ENCODE data around the gene DLGAP1.
"Not testable (repeated sequence)": the region's sequence is repeated elsewhere in the genome, so short reads cannot be mapped to it uniquely, and the experiment has no call there.

The DLGAP1 gene

DNA sequence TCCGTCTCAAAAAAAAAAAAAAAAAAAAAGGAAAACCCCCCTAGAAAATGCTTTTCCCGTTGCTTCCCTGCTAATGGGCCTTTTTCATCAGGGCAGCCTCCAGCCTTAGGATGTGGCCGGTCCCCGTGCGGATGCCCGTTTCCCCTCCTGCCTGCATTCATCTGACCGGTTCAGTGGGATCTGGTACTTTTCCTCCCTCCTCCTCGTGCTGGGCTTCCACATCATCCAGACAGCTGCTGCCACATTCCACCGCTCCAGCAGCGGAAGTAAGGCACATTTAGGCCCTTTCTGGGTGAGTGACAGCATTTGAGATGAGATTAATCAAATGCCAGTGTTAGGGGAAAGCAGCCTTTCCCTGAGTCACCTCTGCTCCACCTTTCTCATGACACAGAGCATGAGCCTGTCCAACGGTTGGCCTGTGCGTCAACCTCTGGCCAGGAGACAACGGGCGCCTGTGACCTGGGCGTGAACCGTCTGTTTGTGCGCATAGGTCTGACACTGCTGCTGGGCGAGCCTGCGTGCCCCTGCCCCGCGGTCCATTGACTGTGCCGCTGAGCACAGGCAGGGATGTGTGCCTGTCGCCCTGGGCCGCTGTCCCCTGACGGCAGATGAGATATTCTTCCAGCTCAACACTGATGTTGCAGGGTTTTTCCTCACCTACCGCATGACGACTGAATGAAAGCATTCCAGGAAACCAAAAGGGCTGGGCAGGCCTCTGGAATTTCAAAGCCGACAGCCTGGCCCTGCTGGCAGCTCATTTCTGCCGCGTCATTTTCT, 831.1 kb downstream of the DLGAP1 start:
- DNase-seq: peak in 16 of 42 donors; percentile 12 to 53 (median 23)
- intact Hi-C loops (cut with DNase I): no loop called here

GRCh38 chr18:3620146-3621119, 834.7 kb downstream of the DLGAP1 start:
- intact Hi-C loops (cut with DNase I): no loop called here
- DNase-seq: no peak

- no peak for DNase-seq
- intact Hi-C loops (cut with DNase I): no loop called here
Observed at GRCh38 chr18:3619746-3620145, 835.4 kb downstream of the DLGAP1 start.

- no peak for DNase-seq
- intact Hi-C loops (cut with DNase I): no loop called here
Observed at GRCh38 chr18:3619222-3619621, 835.9 kb downstream of the DLGAP1 start.

DNA sequence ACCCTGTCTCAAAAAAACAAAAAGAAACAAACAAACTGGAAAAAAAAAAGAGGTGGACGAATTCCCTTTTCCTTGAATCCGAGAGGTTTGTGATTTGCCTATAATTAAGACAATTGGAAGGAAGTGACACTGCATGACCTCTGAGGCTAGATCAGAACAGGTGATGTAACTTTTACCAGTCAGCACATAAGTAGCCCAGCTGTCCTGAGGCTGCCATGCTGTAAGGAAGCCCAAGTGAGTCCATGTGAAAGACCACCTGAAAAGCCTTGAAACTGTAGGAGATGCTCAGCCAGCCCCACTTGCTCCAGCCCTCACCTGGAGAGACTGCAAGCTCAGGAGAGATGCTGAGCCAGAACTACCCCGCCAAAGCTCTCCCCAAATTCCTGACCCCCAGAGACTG, 838.4 kb downstream of the DLGAP1 start:
- no peak for DNase-seq
- intact Hi-C loops (cut with DNase I): no loop called here

DNA sequence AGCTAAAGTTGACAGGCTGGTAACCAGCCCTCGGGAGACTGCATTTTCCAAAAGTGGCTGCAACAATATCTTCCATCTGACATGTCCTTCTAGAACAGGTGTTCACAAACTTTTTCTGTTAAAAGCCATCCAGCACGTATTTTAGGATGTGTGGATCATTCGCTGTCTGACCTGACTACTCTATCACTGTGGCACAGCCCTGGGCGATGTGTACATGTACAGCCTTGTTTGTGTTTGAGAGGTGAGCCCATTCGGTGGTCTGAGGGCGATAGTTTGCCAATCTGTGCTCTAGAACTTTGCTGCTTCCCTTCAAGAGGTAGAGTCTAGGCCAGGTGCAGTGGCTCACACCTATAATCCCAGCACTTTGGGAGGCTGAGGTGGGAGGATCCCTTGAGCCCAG, 839.0 kb downstream of the DLGAP1 start:
- DNase-seq: peak in 2 of 42 donors; percentile 4 to 30
- intact Hi-C loops (cut with DNase I): no loop called here

DNA sequence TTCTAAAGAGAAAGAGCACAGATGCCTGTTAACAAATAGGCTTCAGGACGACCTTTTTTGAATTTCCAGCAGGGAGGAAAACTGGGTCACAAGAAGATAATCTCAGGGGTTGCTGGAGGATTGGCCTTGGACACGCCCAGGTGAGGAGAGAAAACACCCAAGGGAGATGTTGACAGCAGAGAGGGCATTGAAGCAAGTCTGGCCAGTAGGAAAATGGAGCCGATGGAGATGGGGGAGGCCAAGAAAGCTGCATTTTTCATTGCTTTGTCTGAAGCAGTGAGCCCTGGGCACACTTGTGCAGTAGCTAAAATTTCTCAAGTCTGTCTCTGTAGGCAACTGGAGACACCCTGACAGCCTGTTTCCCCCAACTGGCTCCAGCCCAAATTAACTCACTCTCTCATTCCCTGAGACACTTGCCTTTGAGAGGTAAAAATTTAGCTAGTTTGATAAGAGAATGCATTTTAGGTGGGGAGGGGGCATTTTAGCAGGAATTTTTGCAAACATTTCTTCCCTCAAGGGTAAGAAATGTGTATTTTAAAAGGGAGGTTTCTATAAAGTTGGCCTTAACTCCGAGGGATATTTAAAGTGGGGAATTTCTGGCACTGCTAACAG, 839.6 kb downstream of the DLGAP1 start:
- DNase-seq: peak in 2 of 42 donors; percentile 3 to 9
- intact Hi-C loops (cut with DNase I): no loop called here

- peak in 29 of 42 donors; percentile 40 to 83 (median 59) for DNase-seq
Observed at GRCh38 chr18:3612315-3612714, 842.8 kb downstream of the DLGAP1 start.

GRCh38 chr18:3611313-3612090, 843.6 kb downstream of the DLGAP1 start:
- peak in 3 of 42 donors; percentile 6 to 23 (median 15) for DNase-seq

More at GRCh38 chr18:3612315-3612714, 842.8 kb downstream of the DLGAP1 start:
- intact Hi-C loops (cut with DNase I): no loop called here

GRCh38 chr18:3610813-3611212, 844.3 kb downstream of the DLGAP1 start:
- DNase-seq: peak in 2 of 42 donors; percentile 8 to 9
- intact Hi-C loops (cut with DNase I): no loop called here

More at GRCh38 chr18:3611313-3612090, 843.6 kb downstream of the DLGAP1 start:
- intact Hi-C loops (cut with DNase I): no loop called here

GRCh38 chr18:3610188-3610708, 844.9 kb downstream of the DLGAP1 start:
- DNase-seq: no peak
- intact Hi-C loops (cut with DNase I): no loop called here

DNA sequence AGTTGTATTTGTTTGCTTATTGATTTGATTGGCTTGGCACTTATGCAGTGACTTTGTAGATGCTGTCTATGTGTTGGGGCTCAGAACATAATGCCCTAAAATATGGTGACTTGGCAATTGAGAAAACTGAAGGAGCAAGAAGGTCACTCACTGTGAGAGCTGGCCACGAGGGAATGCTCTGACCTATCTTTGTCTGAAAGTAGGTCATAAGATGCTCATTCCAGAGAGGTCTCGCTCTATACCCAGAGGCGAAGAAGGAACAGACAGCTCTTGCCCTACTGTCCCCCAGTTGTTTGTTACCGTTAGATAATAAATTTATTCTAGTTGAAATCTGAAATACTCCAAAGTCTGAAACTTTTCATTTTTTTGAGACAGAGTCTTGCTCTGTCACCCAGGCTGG, 846.6 kb downstream of the DLGAP1 start:
- no peak for DNase-seq
- intact Hi-C loops (cut with DNase I): no loop called here

DNA sequence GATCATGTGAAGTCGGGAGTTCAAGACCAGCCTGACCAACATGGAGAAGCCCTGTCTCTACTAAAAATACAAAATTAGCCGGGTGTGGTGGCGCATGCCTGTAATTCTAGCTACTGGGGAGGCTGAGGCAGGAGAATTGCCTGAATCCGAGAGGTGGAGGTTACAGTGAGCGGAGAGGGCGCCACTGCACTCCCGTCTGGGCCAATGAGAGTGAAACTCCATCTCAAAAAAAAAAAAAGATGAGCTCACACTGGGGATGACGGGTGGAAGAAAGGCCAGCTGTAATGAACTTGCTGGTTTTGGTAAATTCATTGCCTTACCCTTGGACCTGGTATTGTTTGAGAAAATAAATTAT, 847.0 kb downstream of the DLGAP1 start:
- intact Hi-C loops (cut with DNase I); DNase-seq: not testable (repeated sequence)

DNA sequence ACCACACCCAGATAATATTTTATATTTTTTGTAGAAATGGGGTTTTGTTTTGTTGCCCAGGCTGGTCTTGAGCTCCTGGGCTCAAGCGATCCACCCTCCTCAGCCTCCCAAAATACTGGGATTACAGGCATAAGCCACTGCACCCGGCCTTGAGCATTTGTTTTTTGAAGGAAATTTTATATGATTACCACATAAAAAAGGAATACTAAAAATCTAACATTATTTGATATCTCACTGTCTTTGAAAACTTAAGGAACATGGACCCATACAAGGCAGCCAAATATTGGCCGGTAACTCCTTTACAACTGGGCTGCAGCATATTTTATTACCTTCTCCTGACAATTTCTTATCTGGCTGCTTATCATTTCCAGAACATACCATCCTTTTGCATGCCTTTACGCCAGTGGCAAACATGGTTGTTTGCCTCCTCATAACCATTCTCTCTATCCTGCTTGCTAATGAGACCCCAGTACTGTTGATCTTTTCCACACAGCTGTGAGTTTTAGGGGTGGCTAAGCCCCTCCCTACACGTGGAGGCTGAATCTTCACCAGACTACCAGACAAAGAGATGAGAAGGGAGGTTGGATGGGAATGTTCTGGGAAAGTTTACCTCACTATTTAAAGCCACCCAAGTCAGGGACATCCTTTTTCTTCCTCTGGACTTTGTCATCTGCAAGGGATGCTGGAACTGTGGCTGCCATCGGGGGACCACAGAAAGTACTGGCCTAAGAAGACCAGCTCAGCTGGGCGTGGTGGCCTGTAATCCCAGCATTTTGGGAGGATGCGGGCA, 847.6 kb downstream of the DLGAP1 start:
- intact Hi-C loops (cut with DNase I): no loop called here
- no peak for DNase-seq

DNA sequence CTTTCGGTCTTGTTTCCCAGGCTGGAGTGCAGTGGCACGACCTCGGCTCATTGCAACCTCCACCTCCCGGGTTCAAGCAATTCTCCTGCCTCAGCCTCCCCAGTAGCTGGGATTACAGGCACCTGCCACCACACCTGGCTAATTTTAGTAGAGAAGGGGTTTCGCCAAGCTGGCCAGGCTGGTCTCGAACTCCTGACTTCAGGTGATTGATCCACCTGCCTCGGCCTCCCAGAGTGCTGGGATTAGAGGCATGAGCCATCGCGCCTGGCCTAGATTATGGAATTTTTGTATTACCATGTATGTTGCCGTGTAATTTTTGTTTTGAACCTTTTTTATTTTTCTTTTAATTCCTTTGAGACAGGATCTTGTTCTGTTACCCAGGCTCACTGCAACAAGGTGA, 848.2 kb downstream of the DLGAP1 start:
- DNase-seq; intact Hi-C loops (cut with DNase I): not testable (repeated sequence)

- intact Hi-C loops (cut with DNase I): no loop called here
- peak in 4 of 42 donors; percentile 28 to 69 (median 48) for DNase-seq
Observed at GRCh38 chr18:3605954-3606443, 849.1 kb downstream of the DLGAP1 start.

DNA sequence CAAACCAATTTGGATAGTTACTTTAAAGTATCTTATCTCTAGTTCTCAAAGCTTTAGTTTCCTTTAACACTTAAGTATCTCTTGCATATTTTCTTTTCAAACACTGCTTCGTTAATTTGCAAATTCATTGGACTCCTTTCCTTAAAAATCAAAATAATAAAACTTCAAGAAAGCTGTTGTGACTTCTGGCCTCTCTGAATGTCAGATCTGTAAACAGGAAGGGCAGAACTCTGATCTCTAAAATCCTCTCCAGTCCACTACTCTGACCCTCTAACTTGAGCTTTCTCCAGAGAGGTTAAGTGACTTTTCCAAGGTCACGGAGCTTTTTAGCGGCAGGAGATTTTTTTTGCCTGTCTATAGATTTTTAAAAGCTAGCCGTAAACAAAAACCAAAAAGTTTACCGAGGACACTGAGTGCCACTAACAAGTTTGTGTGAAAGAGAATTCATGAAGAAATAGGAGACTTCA, 849.6 kb downstream of the DLGAP1 start:
- intact Hi-C loops (cut with DNase I): no loop called here
- no peak for DNase-seq

All from head of caudate nucleus (tissue), 42 donors.